Esophagus (tissue), 2 donors: Measurements from ENCODE around the gene COL15A1. TPM values are rescaled to one million over a fixed set of nuclear protein-coding genes. Genes with fewer than 3 reads are reported as not detected.

Experiments
- H3K27ac ChIP-seq, 2 donors: one replicate each; pipeline ENCODE4 v1.5.1; 2013; ENCODE audit warnings: low read depth in 2 of 2, mild to moderate bottlenecking in 2 of 2, inconsistent platforms in 1 of 2, low read length in 1 of 2, moderate library complexity in 1 of 2
- H3K27me3 ChIP-seq, 2 donors: one replicate each; pipeline ENCODE4 v1.6.1; 2013; ENCODE audit warnings: low read length in 2 of 2, control low read depth in 1 of 2, mild to moderate bottlenecking in 1 of 2; ENCODE audit not compliant: insufficient read depth in 2 of 2, control insufficient read depth in 1 of 2
- H3K36me3 ChIP-seq, 2 donors: one replicate each; pipeline ENCODE4 v1.6.1; 2013; ENCODE audit warnings: low read length in 1 of 2; ENCODE audit not compliant: control insufficient read depth in 2 of 2, insufficient read depth in 2 of 2
- H3K4me1 ChIP-seq, 2 donors: one replicate each; pipeline ENCODE4 v1.6.1; 2013; ENCODE audit warnings: low read length in 1 of 2; ENCODE audit not compliant: control insufficient read depth in 2 of 2, insufficient read depth in 2 of 2
- H3K4me3 ChIP-seq, 2 donors: one replicate each; pipeline ENCODE4 v1.5.1; 2013; ENCODE audit warnings: low read length in 2 of 2, mild to moderate bottlenecking in 2 of 2, low read depth in 1 of 2, moderate library complexity in 1 of 2
- H3K9me3 ChIP-seq, 2 donors: one replicate each; pipeline ENCODE4 v1.6.1; 2013; ENCODE audit warnings: mild to moderate bottlenecking in 2 of 2, low read depth in 1 of 2, low read length in 1 of 2, moderate library complexity in 1 of 2; ENCODE audit not compliant: control insufficient read depth in 2 of 2, insufficient read depth in 1 of 2
- WGBS, 2 donors: extraction: QIAGEN DNeasy Blood & Tissue Kit; methylation state at CpG; one replicate each; pipeline ENCODE4 v1.1.7; 2013; 5-methylcytosine and 5-hydroxymethylcytosine counted together
- polyA plus RNA-seq, 2 donors: library from polyadenylated mRNA; stranded (reverse); fragments of 200-250 nt; gene quantifications; one replicate each; pipeline ENCODE4 v1.2.3, GENCODE V29; 2013
- donor health status: healthy with polysubstance abuse.
- donor health status: Bipolar disorder and iron deficiency.

The COL15A1 gene
- polyA plus RNA-seq, 2 donors = 5.2 to 7.3 TPM

DNA sequence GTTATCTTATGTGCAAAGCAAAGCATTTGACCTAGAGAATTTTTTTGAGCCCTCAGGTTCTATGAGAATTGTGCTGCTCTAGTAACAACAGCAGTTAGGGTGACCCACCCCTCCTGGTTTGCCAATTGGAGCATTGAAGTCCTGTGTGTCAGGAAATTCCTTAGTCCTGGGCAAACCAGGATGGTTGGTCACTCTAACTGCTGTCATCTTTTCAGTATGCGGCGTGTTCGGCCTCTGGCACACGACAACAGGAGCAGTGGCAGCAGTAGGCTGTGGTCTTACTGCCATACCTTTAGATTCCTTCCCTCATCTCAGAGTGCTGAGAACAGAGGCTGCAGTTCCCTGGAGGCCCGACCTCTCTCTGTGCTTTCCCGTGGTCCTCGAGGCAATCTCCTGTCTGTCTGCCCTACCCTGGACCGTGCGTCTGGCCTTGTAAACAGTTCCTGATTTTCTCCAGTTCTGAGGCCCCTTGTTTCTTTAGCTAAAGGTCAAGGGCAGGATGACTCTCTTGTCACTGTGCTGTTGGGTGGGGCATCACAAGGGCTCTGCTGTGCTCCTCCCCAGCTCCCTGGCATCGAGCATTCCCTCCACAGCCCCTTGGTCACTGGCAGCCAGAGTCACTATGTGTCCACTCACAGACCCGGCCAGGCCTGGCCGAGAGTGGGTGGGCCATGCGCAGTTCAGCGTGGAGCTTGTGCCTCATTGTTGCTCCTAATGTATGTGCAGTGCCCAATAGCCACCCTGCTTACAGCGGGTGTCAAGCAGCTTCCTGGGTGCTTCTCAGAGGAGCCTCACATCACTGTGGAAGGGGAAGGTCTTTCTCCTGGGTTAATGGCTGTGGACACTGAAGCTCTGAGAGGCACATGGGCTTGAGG, 18.5 kb upstream of the COL15A1 start:
- Histone ChIP-seq H3K4me1 (peaks cover 0 to 4% of the 10 kb centered on the region in 2 donors), H3K27ac (no peak overlapping the region), H3K9me3 (no peaks in the 10 kb centered on the region), H3K36me3 (no peaks in the 10 kb centered on the region), H3K27me3 (no peaks in the 10 kb centered on the region), H3K4me3 (no peak overlapping the region)
- whole genome bisulfite sequencing, 2 donors = 84 to 85% methylated on average over 15 of the region's 15 CpGs

DNA sequence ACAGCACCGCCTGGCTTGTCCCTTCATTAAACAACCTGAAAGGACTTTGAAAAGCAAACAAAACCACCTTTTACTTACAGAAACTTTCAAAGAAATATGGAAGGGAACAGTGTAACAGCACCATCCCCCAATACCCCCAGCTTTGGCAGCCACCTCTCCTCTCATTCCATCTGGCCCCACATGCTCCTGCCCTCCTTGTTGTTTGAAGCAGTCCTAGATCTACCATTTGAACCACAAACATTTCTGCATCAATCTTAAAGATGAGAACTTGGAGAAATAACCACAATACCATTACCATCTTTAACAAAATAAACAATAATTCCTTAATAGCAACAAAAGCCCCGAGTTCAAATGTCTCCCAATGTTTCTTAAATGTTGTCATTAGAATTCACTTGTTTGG, 17.8 kb upstream of the COL15A1 start:
- no peak overlapping the region for H3K27ac ChIP-seq
- H3K36me3 ChIP-seq = no peaks in the 10 kb centered on the region
- no peaks in the 10 kb centered on the region for H3K27me3 ChIP-seq
- 72 to 76% methylated on average over 2 of the region's 2 CpGs for WGBS, 2 donors
- no peak overlapping the region for H3K4me3 ChIP-seq
- peaks cover 0 to 4% of the 10 kb centered on the region in 2 donors for H3K4me1 ChIP-seq
- H3K9me3 ChIP-seq = no peaks in the 10 kb centered on the region

DNA sequence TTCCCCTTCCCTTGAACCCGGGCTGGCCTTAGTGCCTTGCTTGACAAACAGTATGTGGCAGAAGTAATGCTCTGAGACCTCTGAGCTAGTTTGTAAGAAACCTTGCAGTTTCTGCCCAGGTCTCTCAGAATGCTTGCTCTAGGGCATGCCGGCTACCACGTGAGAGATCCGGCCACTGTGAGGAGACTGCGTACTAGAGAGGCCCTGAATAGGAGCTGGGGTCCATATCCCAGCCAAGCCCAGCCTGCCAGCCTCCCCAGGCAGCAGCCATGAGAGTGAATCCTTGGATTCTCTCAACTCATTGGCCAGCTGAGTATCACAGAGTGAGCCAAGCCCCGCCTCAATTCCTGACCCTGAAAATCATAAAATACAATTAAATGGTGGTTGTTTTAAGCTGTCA, 16.0 kb upstream of the COL15A1 start:
- no peaks in the 10 kb centered on the region for H3K36me3 ChIP-seq
- no peaks in the 10 kb centered on the region for H3K27me3 ChIP-seq
- peaks cover 0 to 4% of the 10 kb centered on the region in 2 donors for H3K4me1 ChIP-seq
- no peak overlapping the region for H3K4me3 ChIP-seq
- H3K27ac ChIP-seq = no peak overlapping the region
- H3K9me3 ChIP-seq = no peaks in the 10 kb centered on the region
- WGBS, 2 donors = 84 to 85% methylated on average over 6 of the region's 6 CpGs

DNA sequence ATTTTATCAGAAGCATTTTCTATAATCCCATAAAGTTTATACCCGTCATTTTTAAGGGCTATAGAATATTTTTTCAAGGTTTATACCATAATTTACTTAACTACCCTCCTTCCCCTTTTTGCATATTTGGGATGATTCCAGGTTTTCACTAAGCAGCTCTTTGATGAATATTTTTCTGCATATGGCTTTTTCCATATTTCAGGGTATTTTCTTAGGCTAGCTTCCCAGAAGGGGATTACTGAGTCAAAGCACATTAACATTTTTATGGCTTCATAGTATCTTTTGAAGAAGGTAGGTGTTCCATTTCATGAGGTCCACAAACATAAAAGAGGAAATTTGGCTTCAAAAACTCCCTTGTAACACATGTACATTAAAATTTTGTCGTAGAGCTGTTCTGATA, 14.6 kb upstream of the COL15A1 start:
- WGBS, 2 donors = 31 to 49% methylated on average over 2 of the region's 2 CpGs
- peaks cover 0 to 3% of the 10 kb centered on the region in 2 donors for H3K4me1 ChIP-seq
- H3K4me3 ChIP-seq = no peak overlapping the region
- H3K36me3 ChIP-seq = no peaks in the 10 kb centered on the region
- H3K9me3 ChIP-seq = no peaks in the 10 kb centered on the region
- no peaks in the 10 kb centered on the region for H3K27me3 ChIP-seq
- H3K27ac ChIP-seq = no peak overlapping the region

DNA sequence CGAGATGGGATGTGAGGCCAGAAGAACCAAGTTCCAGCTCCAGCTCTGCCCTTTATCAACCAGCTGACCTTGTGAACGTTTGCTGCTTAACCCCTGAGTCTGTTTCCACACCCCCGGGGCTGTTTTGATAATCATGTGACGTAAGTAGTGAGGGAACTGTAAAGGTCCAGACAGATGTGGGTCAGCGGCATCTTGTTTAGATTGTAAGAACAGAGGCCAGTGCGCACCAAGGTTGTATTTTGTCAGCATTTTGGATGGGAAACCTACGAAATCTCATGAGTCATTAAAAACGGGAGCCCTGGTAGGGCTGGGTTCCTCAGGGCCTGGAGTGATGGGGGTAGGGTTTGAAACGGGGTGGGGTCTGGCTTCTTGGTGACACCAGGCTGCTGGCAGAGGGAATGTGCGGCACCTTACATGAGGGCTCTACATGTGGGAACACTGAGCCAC, 13.8 kb upstream of the COL15A1 start:
- no peaks in the 10 kb centered on the region for H3K9me3 ChIP-seq
- no peak overlapping the region for H3K27ac ChIP-seq
- WGBS, 2 donors = 60 to 64% methylated on average over 10 of the region's 10 CpGs
- H3K36me3 ChIP-seq = no peaks in the 10 kb centered on the region
- no peak overlapping the region for H3K4me3 ChIP-seq
- no peaks in the 10 kb centered on the region for H3K4me1 ChIP-seq
- H3K27me3 ChIP-seq = no peaks in the 10 kb centered on the region

DNA sequence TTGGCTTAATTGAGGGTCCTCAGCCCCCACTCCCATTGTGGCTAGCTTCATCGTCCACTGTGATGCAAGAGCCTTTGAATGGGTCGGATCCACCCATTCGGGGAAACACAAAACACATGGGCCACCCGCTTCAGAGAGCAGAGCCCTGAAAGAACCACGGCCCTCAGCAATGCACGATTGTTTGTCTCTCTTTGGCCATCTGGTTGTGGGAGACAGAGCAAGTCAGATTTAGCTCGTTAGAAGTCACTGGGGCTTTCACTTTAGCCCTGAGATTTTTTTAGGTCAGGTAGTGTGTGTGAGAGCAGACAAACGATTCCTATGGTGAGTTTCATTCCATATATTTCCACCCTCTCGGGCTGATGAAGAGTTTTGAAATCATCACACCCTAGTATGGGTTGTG, 12.9 kb upstream of the COL15A1 start:
- Histone ChIP-seq H3K4me3 (no peak overlapping the region), H3K27me3 (no peaks in the 10 kb centered on the region), H3K27ac (no peak overlapping the region), H3K36me3 (no peaks in the 10 kb centered on the region), H3K4me1 (no peaks in the 10 kb centered on the region), H3K9me3 (no peaks in the 10 kb centered on the region)
- WGBS, 2 donors = 89% methylated on average over 9 of the region's 9 CpGs

DNA sequence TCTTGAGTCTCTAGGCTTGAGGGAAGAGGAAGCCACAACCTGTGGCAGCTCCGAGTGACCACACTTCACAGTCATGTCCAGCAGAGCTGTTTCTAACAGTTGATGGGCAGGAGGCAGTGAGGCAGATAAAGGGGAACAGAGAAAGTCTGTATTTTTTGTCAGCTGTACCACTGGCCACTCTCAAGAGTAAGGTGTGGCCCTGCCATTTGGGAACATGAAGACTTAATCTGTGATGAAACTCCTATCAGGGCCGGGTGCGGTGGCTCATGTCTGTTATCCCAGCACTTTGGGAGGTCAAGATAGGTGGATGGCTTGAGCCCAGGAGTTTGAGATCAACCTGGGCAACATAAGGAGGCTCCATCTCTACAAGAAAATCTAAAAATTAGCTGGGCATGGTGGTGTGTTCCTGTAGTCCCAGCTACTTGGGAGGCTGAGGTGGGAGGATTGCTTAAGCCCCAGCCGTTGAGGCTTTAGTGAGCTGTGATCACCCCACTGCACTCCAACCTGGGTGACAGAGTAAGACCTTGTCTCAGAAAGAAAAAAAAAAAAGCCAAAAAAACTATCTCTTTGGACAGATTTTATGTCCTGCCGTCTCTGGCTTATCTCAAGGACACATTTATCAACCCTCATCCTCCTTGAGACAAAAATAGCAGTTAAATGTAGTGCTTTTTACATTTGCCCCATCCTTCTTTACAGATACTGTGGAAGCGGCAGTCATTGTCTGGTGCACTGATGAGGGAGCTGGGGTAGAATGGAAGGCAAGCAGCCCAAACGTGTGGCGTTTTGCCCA, 11.9 kb upstream of the COL15A1 start:
- no peak overlapping the region for H3K4me3 ChIP-seq
- 88 to 89% methylated on average over 8 of the region's 8 CpGs for WGBS, 2 donors
- H3K27ac ChIP-seq = no peak overlapping the region
- H3K4me1 ChIP-seq = no peaks in the 10 kb centered on the region
- no peaks in the 10 kb centered on the region for H3K36me3 ChIP-seq
- no peaks in the 10 kb centered on the region for H3K9me3 ChIP-seq
- no peaks in the 10 kb centered on the region for H3K27me3 ChIP-seq

DNA sequence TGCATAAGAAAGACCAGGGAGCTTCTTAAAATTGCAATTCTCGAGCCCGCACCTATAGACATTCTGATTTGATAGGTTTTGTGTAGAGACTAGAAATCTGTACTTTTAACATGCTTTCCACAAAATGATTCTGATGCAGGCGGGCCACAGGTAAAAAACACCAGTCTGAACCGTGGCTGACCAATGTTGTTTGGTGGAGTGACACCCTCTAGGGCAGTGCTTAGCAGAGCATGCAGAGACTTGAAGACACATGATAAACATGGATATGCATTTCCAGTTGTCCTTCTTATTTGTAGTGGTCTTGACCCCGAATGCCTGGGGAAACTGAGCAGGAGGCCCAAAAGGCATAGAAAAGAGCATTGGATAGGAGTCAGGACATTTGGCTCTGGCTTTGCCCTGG, 10.5 kb upstream of the COL15A1 start:
- H3K36me3 ChIP-seq = no peaks in the 10 kb centered on the region

DNA sequence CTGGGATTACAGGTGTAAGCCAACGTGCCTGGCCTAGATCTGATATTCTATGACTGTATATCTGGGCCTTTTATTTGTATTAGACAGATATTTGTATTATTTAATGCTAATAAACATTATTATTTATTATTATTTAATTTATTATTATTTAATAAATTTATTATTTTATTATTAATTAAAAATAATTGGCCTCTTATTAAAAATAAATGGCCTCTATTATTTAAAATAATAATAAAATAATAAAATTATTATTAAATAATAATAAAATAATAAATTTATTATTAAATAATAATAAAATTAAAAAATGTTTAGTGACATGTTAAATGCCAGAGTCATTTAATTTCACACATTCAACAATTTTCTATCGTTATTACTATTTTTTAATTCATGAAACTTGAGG, 9.8 kb upstream of the COL15A1 start:
- Histone ChIP-seq H3K4me3 (no peak overlapping the region), H3K9me3 (no peaks in the 10 kb centered on the region), H3K27me3 (no peaks in the 10 kb centered on the region), H3K4me1 (no peaks in the 10 kb centered on the region), H3K36me3 (no peaks in the 10 kb centered on the region), H3K27ac (no peak overlapping the region)
- WGBS, 2 donors = 61 to 94% methylated on average over 2 of the region's 2 CpGs

More for the DNA sequence above, 10.5 kb upstream of the COL15A1 start:
- Histone ChIP-seq H3K4me1 (no peaks in the 10 kb centered on the region), H3K27ac (no peak overlapping the region), H3K4me3 (no peak overlapping the region), H3K9me3 (no peaks in the 10 kb centered on the region), H3K27me3 (no peaks in the 10 kb centered on the region)
- 90 to 91% methylated on average over 5 of the region's 5 CpGs for WGBS, 2 donors
